ENCODE measurements around the gene STPG4.

DNA sequence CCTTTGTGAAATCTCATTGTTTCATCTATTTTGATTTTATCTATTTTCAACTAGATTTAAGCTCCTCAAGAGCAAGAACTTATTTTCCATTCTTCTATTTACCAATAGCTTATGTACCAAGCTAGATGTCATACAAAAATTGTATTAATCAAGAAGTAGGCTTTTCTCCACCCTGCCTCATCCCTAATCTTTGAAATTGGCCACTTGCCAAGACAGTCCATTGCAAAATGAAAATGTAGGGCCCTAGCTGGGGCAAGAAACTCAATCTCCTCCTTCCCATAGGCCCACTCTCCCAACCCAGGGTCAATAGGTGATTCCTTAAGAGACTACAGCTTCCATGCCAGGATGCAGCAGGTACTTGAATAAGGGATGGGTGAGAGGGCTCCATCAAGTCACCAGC is 39.3 kb upstream of the STPG4 start:
- TF ChIP-seq EP300 (IDR thresholded peaks at IDR 0.05), result no peak
- TF ChIP-seq, protein P1, sequence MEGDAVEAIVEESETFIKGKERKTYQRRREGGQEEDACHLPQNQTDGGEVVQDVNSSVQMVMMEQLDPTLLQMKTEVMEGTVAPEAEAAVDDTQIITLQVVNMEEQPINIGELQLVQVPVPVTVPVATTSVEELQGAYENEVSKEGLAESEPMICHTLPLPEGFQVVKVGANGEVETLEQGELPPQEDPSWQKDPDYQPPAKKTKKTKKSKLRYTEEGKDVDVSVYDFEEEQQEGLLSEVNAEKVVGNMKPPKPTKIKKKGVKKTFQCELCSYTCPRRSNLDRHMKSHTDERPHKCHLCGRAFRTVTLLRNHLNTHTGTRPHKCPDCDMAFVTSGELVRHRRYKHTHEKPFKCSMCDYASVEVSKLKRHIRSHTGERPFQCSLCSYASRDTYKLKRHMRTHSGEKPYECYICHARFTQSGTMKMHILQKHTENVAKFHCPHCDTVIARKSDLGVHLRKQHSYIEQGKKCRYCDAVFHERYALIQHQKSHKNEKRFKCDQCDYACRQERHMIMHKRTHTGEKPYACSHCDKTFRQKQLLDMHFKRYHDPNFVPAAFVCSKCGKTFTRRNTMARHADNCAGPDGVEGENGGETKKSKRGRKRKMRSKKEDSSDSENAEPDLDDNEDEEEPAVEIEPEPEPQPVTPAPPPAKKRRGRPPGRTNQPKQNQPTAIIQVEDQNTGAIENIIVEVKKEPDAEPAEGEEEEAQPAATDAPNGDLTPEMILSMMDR (IDR thresholded peaks at IDR 0.05), result no peak
- no peak for TF ChIP-seq POLR2A (IDR thresholded peaks at IDR 0.05)

Measured in tibial nerve (tissue), 4 donors.